H9 (cell line): ENCODE measurements around the gene CFAP46. TPM values are rescaled to one million over a fixed set of nuclear protein-coding genes. Genes with fewer than 3 reads are reported as not detected.

Experiments
- DNase-seq: peaks from one replicate; pipeline ENCODE4 v3.0.0-alpha.2; 2017
- H2AFZ ChIP-seq: one replicate; pipeline ENCODE4 v1.6.1; 2013; ENCODE audit warnings: mild to moderate bottlenecking, low read length, control low read depth, moderate library complexity
- H2AK5ac ChIP-seq: 2 replicates; pipeline ENCODE4 v1.6.1; 2013; ENCODE audit warnings: low read length, control low read depth, mixed read lengths; ENCODE audit not compliant: insufficient read length
- H2BK120ac ChIP-seq: one replicate; pipeline ENCODE4 v1.6.1; 2013; ENCODE audit warnings: low read depth, mild to moderate bottlenecking, low read length, control low read depth, inconsistent platforms; ENCODE audit not compliant: poor library complexity, severe bottlenecking
- H2BK12ac ChIP-seq: 2 replicates; pipeline ENCODE4 v1.6.1; 2013; ENCODE audit warnings: low read length, control low read depth, mixed read lengths, low read depth; ENCODE audit not compliant: insufficient read length
- H2BK15ac ChIP-seq: 2 replicates; pipeline ENCODE4 v1.6.1; 2013; ENCODE audit warnings: low read depth, low read length, control low read depth
- H2BK20ac ChIP-seq: one replicate; pipeline ENCODE4 v1.6.1; 2013; ENCODE audit warnings: low read depth, mild to moderate bottlenecking, low read length, control low read depth, inconsistent platforms; ENCODE audit not compliant: poor library complexity, severe bottlenecking
- H2BK5ac ChIP-seq: 2 replicates; pipeline ENCODE4 v1.6.1; 2013; ENCODE audit warnings: low read length, control low read depth, mixed read lengths; ENCODE audit not compliant: insufficient read length
- H3K14ac ChIP-seq: 2 replicates; pipeline ENCODE4 v1.6.1; 2013; ENCODE audit warnings: low read length, control low read depth; ENCODE audit not compliant: insufficient read depth
- H3K18ac ChIP-seq: 2 replicates; pipeline ENCODE4 v1.6.1; 2013; ENCODE audit warnings: low read depth, mild to moderate bottlenecking, mixed read lengths, low read length, control low read depth; ENCODE audit not compliant: insufficient read length
- H3K23ac ChIP-seq: 2 replicates; pipeline ENCODE4 v1.6.1; 2013; ENCODE audit warnings: low read length, control low read depth, mixed read lengths, low read depth; ENCODE audit not compliant: insufficient read length
- H3K23me2 ChIP-seq: 2 replicates; pipeline ENCODE4 v1.6.1; 2013; ENCODE audit warnings: low read depth, mild to moderate bottlenecking, mixed read lengths, low read length, control low read depth; ENCODE audit not compliant: insufficient read length, poor library complexity, severe bottlenecking
- H3K27ac ChIP-seq: 2 replicates; pipeline ENCODE4 v1.5.1; 2013; ENCODE audit warnings: low read length, control low read depth, mixed read lengths, low read depth; ENCODE audit not compliant: insufficient read length
- H3K27me3 ChIP-seq: 2 replicates; pipeline ENCODE4 v1.6.1; 2013; ENCODE audit warnings: low read length, control low read depth, inconsistent platforms; ENCODE audit not compliant: insufficient read depth
- H3K4ac ChIP-seq: 2 replicates; pipeline ENCODE4 v1.6.1; 2013; ENCODE audit warnings: low read depth, mild to moderate bottlenecking, control low read depth, inconsistent platforms, low read length, moderate library complexity
- H3K4me1 ChIP-seq: 2 replicates; pipeline ENCODE4 v1.6.1; 2013; ENCODE audit warnings: low read length, control low read depth, inconsistent platforms; ENCODE audit not compliant: insufficient read depth
- H3K4me2 ChIP-seq: 2 replicates; pipeline ENCODE4 v1.6.1; 2013; ENCODE audit warnings: low read length, control low read depth, mixed read lengths; ENCODE audit not compliant: insufficient read length, insufficient read depth
- H3K56ac ChIP-seq: 2 replicates; pipeline ENCODE4 v1.6.1; 2013; ENCODE audit warnings: low read depth, mild to moderate bottlenecking, mixed read lengths, low read length, control low read depth; ENCODE audit not compliant: insufficient read length
- H3K79me1 ChIP-seq: 2 replicates; pipeline ENCODE4 v1.6.1; 2013; ENCODE audit warnings: low read depth, mild to moderate bottlenecking, moderate library complexity, low read length, control low read depth, inconsistent platforms; ENCODE audit not compliant: insufficient read depth, poor library complexity, severe bottlenecking
- H3K79me2 ChIP-seq: 2 replicates; pipeline ENCODE4 v1.6.1; 2013; ENCODE audit warnings: low read length, control low read depth, inconsistent platforms; ENCODE audit not compliant: insufficient read depth
- H3K9ac ChIP-seq: 2 replicates; pipeline ENCODE4 v1.6.1; 2013; ENCODE audit warnings: low read length, control low read depth, mixed read lengths; ENCODE audit not compliant: insufficient read length; ENCODE audit errors: extremely low read depth
- H3K9me3 ChIP-seq: one replicate; pipeline ENCODE4 v1.6.1; 2013; ENCODE audit warnings: low read depth, low read length, inconsistent platforms; ENCODE audit not compliant: control insufficient read depth
- H3T11ph ChIP-seq: one replicate; pipeline ENCODE4 v1.6.1; 2013; ENCODE audit warnings: mild to moderate bottlenecking, low read length, control low read depth, inconsistent platforms
- H4K20me1 ChIP-seq: one replicate; pipeline ENCODE4 v1.6.1; 2013; ENCODE audit not compliant: control insufficient read depth, insufficient read length, insufficient read depth
- H4K5ac ChIP-seq: 2 replicates; pipeline ENCODE4 v1.6.1; 2013; ENCODE audit warnings: low read depth, mild to moderate bottlenecking, mixed read lengths, low read length, control low read depth; ENCODE audit not compliant: insufficient read length
- H4K8ac ChIP-seq: replicated peaks from 2 replicates; pipeline ENCODE4 v1.6.1; 2013; ENCODE audit warnings: low read length, control low read depth, mixed read lengths, low read depth; ENCODE audit not compliant: insufficient read length
- H4K91ac ChIP-seq: 2 replicates; pipeline ENCODE4 v1.6.1; 2013; ENCODE audit warnings: low read depth, mild to moderate bottlenecking, moderate library complexity, mixed read lengths, low read length, control low read depth; ENCODE audit not compliant: insufficient read length
- H3K27ac Mint-ChIP-seq, 3 experiments: 2 replicates in 2 of 3; 3 replicates in 1 of 3; pipeline ENCODE4 v1.8.0; 2020 to 2021; ENCODE audit warnings: mixed read lengths in 3 of 3, mild to moderate bottlenecking in 1 of 3, moderate library complexity in 1 of 3
- H3K27me3 Mint-ChIP-seq: 2 replicates; pipeline ENCODE4 v1.8.0; 2021; ENCODE audit warnings: low read depth, mild to moderate bottlenecking, moderate library complexity, mixed read lengths
- H3K36me3 Mint-ChIP-seq, 3 experiments: 2 replicates in 2 of 3; 3 replicates in 1 of 3; pipeline ENCODE4 v1.8.0; 2020 to 2021; ENCODE audit warnings: low read depth in 3 of 3, mixed read lengths in 3 of 3; ENCODE audit not compliant: insufficient read depth in 1 of 3
- H3K4me1 Mint-ChIP-seq, 2 experiments: 2 replicates each; pipeline ENCODE4 v1.8.0; 2020; ENCODE audit warnings: mixed read lengths in 2 of 2
- H3K4me3 Mint-ChIP-seq, 2 experiments: 2 replicates in 1 of 2; 3 replicates in 1 of 2; pipeline ENCODE4 v1.8.0; 2020 to 2021; ENCODE audit warnings: mild to moderate bottlenecking in 2 of 2, mixed read lengths in 2 of 2, moderate library complexity in 1 of 2
- H3K9me3 Mint-ChIP-seq, 2 experiments: 2 replicates in 1 of 2; 3 replicates in 1 of 2; pipeline ENCODE4 v1.8.0; 2020; ENCODE audit warnings: mild to moderate bottlenecking in 2 of 2, mixed read lengths in 2 of 2, moderate library complexity in 1 of 2
- WGBS: extraction: QIAGEN DNeasy Blood & Tissue Kit; methylation state at CpG from one replicate; pipeline ENCODE4 v1.1.7; 2013; ENCODE audit warnings: missing lambda C conversion rate, low lambda C conversion rate, mixed read lengths; ENCODE audit not compliant: insufficient read length; ENCODE audit errors: extremely low coverage; 5-methylcytosine and 5-hydroxymethylcytosine counted together
- total RNA-seq: library from RNA; stranded (reverse); gene quantifications from 2 replicates; pipeline ENCODE4 v1.2.1, GENCODE V29; 2021
- TF ChIP-seq, protein P1 (sequence below): fragments of 200-600 bp; sonication (generic); conservative IDR thresholded peaks from 3 replicates; pipeline ENCODE4 v1.8.0; 2021; ENCODE audit warnings: antibody characterized with exemption, mild to moderate bottlenecking

The CFAP46 gene
- total RNA-seq, 1 experiment from 2014 or later = 3.1 TPM

DNA sequence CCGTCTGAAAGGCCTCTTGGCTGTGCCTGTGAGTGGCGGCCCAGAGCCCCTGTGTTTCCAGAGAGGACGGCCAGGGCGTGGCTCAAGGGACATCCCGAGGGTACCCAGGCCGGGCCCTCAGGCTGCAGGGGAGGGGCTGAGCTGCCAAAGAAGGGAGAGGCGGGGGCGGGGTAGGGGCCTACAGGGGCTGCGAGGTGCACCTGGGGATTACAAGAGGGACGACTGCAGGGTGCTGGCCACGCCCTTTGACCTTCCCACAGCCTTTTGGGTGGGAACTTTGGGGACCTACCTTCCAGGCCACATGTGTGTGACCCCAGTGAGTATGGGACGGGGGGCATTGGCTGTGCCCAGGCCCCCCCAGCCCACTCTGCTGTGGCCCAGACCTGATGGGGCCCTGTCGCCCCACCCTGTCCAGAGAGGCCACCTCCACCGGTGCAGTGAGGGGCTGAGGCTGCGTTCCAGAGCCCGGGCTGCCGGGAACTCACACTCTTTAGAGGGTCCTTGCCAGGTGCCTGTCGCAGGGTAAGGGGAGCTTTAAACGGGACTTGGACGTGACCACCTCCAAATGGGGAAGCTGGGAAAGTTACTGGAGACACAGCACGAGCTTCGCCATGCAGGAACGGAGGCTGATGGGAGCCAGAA is 137.5 kb downstream of the CFAP46 start:
- TF ChIP-seq, protein P1, sequence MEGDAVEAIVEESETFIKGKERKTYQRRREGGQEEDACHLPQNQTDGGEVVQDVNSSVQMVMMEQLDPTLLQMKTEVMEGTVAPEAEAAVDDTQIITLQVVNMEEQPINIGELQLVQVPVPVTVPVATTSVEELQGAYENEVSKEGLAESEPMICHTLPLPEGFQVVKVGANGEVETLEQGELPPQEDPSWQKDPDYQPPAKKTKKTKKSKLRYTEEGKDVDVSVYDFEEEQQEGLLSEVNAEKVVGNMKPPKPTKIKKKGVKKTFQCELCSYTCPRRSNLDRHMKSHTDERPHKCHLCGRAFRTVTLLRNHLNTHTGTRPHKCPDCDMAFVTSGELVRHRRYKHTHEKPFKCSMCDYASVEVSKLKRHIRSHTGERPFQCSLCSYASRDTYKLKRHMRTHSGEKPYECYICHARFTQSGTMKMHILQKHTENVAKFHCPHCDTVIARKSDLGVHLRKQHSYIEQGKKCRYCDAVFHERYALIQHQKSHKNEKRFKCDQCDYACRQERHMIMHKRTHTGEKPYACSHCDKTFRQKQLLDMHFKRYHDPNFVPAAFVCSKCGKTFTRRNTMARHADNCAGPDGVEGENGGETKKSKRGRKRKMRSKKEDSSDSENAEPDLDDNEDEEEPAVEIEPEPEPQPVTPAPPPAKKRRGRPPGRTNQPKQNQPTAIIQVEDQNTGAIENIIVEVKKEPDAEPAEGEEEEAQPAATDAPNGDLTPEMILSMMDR = no peak
- no peaks in the 10 kb centered on the region for H4K20me1 ChIP-seq
- H4K91ac ChIP-seq = no peak overlapping the region
- Mint-ChIP-seq H3K9me3 (peaks cover 0 to 6% of the 10 kb centered on the region in 2 experiments; a peak in 3 of 5 replicates), H3K27me3 (no peaks in the 10 kb centered on the region; the same call in none of the 2 replicates), H3K4me1 (peaks cover 0 to 14% of the 10 kb centered on the region in 2 experiments; a peak in 2 of 4 replicates), H3K4me3 (no peak overlapping the region), H3K27ac (no peak overlapping the region), H3K36me3 (no peaks in the 10 kb centered on the region; a peak in 2 of 7 replicates)
- H4K8ac ChIP-seq = no peak overlapping the region
- WGBS = no CpG with 5 or more reads among the region's 23 CpGs
- H2AK5ac ChIP-seq = no peak overlapping the region
- H3K4ac ChIP-seq = no peak overlapping the region
- no peak overlapping the region for H2BK15ac ChIP-seq
- H3K23ac ChIP-seq = no peak overlapping the region
- H2AFZ ChIP-seq = no peak overlapping the region
- no peak overlapping the region for H3K4me2 ChIP-seq
- H3K9ac ChIP-seq = no peak overlapping the region
- no peak overlapping the region for H2BK20ac ChIP-seq
- H2BK5ac ChIP-seq = no peak overlapping the region
- H3K27me3 ChIP-seq = no peaks in the 10 kb centered on the region
- H3K4me1 ChIP-seq = no peaks in the 10 kb centered on the region
- H2BK120ac ChIP-seq = no peak overlapping the region
- DNase-seq = no peak
- H3K9me3 ChIP-seq = no peaks in the 10 kb centered on the region
- no peak overlapping the region for H3K27ac ChIP-seq
- H3K14ac ChIP-seq = no peak overlapping the region
- H3T11ph ChIP-seq = no peak overlapping the region
- H3K18ac ChIP-seq = no peak overlapping the region
- no peaks in the 10 kb centered on the region for H3K79me1 ChIP-seq
- H2BK12ac ChIP-seq = no peak overlapping the region
- no peak overlapping the region for H4K5ac ChIP-seq
- H3K23me2 ChIP-seq = no peaks in the 10 kb centered on the region
- H3K56ac ChIP-seq = no peak overlapping the region
- H3K79me2 ChIP-seq = no peaks in the 10 kb centered on the region
